ENCODE results near the gene SLC7A7. TPM values are rescaled to one million over a fixed set of nuclear protein-coding genes. Genes with fewer than 3 reads are reported as not detected.
"Not testable (repeated sequence)": the region's sequence is repeated elsewhere in the genome, so short reads cannot be mapped to it uniquely, and the experiment has no call there.

Gene SLC7A7
- total and polyA plus RNA-seq, 2 experiments from 2014 or later: 3.6 to 4.1 TPM

DNA sequence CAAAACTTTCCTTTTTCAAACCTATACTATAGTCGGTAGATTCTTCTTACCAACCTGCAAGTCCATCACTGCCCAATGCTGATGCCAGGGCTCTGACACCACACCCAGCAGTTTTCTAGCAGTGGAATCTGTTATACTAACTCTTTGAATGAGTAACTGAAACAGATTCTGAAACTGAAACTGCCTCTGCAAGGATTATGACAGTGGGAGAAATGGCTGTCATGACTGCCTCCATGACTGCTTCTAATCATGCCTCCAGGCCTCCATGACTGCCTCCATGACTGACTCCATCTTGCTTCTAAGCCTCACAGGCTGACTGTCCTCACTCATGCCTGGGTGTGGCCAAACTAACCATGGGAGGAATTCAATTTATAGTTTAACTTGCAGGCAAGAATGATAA lies 78.2 kb downstream of the SLC7A7 start (continued):
- no peak for TF ChIP-seq EZH2 (IDR thresholded peaks at IDR 0.05; ENCODE audit: low read depth, unreplicated experiment)

- not testable (repeated sequence) for H3K36me3 Mint-ChIP-seq (ENCODE audit: low read depth); ATAC-seq
Measured at GRCh38 chr14:22736384-22736783, 78.9 kb downstream of the SLC7A7 start.

DNA sequence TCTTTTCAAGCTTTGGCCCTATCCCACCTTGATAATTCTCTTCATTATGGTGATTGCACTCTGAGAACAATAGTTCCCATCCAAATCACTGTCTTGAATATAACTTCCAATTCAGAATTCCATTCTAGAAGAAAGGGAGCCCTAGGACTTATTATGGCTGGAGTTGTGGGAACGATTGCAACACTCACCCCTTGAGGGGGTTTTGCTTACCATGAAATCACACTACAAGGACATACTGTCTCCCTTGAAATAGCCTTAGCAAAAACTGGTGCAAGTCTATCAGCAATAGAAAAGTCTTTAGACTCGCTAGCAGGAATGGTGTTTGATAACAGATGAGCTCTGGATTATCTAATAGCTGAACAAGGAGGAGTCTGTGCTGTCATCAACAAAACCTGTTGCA lies 80.1 kb downstream of the SLC7A7 start:
- H3K79me2 ChIP-seq (replicated peaks; ENCODE audit: insufficient read depth): no peaks in the 10 kb centered on the region
- no peaks in the 10 kb centered on the region for H3F3A ChIP-seq (replicated peaks; ENCODE audit: low read depth)
- no peak overlapping the region for H3K27ac Mint-ChIP-seq
- no peaks in the 10 kb centered on the region for H3K36me3 ChIP-seq (ENCODE audit: insufficient read depth)
- ATAC-seq: no peak
- peaks cover 6% of the 10 kb centered on the region; the same call in 2 of the 3 replicates for H3K9me3 Mint-ChIP-seq
- H3K36me3 Mint-ChIP-seq (ENCODE audit: low read depth): no peaks in the 10 kb centered on the region
- H3K4me3 Mint-ChIP-seq: no peak overlapping the region
- no peaks in the 10 kb centered on the region for H3K4me1 ChIP-seq (ENCODE audit: insufficient read depth)
- DNase-seq (ENCODE audit: low spot score): no peak
- no peaks in the 10 kb centered on the region for H3K27me3 ChIP-seq (ENCODE audit: insufficient read depth)
- H3K4me1 Mint-ChIP-seq: no peaks in the 10 kb centered on the region
- no peak overlapping the region for H3K4me2 ChIP-seq
- no peaks in the 10 kb centered on the region for H4K20me1 ChIP-seq (replicated peaks; ENCODE audit: insufficient read depth)
- H3K4me3 ChIP-seq: no peak overlapping the region
- no peak overlapping the region for H2AFZ ChIP-seq
- H3K27ac ChIP-seq (ENCODE audit: low read depth): no peak overlapping the region
- peaks cover 5% of the 10 kb centered on the region for H3K27me3 Mint-ChIP-seq (ENCODE audit: insufficient read depth, low read depth, poor library complexity)
- no peaks in the 10 kb centered on the region for H3K9me2 ChIP-seq (ENCODE audit: insufficient read depth)
- TF ChIP-seq, protein P1, sequence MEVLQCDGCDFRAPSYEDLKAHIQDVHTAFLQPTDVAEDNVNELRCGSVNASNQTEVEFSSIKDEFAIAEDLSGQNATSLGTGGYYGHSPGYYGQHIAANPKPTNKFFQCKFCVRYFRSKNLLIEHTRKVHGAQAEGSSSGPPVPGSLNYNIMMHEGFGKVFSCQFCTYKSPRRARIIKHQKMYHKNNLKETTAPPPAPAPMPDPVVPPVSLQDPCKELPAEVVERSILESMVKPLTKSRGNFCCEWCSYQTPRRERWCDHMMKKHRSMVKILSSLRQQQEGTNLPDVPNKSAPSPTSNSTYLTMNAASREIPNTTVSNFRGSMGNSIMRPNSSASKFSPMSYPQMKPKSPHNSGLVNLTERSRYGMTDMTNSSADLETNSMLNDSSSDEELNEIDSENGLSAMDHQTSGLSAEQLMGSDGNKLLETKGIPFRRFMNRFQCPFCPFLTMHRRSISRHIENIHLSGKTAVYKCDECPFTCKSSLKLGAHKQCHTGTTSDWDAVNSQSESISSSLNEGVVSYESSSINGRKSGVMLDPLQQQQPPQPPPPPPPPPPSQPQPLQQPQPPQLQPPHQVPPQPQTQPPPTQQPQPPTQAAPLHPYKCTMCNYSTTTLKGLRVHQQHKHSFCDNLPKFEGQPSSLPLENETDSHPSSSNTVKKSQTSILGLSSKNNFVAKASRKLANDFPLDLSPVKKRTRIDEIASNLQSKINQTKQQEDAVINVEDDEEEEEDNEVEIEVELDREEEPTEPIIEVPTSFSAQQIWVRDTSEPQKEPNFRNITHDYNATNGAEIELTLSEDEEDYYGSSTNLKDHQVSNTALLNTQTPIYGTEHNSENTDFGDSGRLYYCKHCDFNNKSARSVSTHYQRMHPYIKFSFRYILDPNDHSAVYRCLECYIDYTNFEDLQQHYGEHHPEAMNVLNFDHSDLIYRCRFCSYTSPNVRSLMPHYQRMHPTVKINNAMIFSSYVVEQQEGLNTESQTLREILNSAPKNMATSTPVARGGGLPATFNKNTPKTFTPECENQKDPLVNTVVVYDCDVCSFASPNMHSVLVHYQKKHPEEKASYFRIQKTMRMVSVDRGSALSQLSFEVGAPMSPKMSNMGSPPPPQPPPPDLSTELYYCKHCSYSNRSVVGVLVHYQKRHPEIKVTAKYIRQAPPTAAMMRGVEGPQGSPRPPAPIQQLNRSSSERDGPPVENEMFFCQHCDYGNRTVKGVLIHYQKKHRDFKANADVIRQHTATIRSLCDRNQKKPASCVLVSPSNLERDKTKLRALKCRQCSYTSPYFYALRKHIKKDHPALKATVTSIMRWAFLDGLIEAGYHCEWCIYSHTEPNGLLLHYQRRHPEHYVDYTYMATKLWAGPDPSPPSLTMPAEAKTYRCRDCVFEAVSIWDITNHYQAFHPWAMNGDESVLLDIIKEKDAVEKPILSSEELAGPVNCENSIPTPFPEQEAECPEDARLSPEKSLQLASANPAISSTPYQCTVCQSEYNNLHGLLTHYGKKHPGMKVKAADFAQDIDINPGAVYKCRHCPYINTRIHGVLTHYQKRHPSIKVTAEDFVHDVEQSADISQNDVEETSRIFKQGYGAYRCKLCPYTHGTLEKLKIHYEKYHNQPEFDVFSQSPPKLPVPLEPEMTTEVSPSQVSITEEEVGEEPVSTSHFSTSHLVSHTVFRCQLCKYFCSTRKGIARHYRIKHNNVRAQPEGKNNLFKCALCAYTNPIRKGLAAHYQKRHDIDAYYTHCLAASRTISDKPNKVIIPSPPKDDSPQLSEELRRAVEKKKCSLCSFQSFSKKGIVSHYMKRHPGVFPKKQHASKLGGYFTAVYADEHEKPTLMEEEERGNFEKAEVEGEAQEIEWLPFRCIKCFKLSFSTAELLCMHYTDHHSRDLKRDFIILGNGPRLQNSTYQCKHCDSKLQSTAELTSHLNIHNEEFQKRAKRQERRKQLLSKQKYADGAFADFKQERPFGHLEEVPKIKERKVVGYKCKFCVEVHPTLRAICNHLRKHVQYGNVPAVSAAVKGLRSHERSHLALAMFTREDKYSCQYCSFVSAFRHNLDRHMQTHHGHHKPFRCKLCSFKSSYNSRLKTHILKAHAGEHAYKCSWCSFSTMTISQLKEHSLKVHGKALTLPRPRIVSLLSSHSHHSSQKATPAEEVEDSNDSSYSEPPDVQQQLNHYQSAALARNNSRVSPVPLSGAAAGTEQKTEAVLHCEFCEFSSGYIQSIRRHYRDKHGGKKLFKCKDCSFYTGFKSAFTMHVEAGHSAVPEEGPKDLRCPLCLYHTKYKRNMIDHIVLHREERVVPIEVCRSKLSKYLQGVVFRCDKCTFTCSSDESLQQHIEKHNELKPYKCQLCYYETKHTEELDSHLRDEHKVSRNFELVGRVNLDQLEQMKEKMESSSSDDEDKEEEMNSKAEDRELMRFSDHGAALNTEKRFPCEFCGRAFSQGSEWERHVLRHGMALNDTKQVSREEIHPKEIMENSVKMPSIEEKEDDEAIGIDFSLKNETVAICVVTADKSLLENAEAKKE (CRISPR knock-in tag; IDR thresholded peaks at IDR 0.05): no peak
- TF ChIP-seq ZNF331 (CRISPR knock-in tag; IDR thresholded peaks at IDR 0.05; ENCODE audit: low read depth) (no peak), REST (IDR thresholded peaks at IDR 0.05; ENCODE audit: unreplicated experiment) (no peak), EZH2phosphoT487 (IDR thresholded peaks at IDR 0.05; ENCODE audit: unreplicated experiment) (no peak), STAT1 (IDR thresholded peaks at IDR 0.05; ENCODE audit: unreplicated experiment) (no peak), EZH2 (IDR thresholded peaks at IDR 0.05; ENCODE audit: low read depth, unreplicated experiment) (no peak), CTCF (conservative IDR thresholded peaks at IDR 0.05; ENCODE audit: low read depth in 2 of 2) (no peak), NANOG (IDR thresholded peaks at IDR 0.05; ENCODE audit: borderline replicate concordance) (no peak)

More at GRCh38 chr14:22736384-22736783, 78.9 kb downstream of the SLC7A7 start:
- not testable (repeated sequence) for H3K9me2 ChIP-seq (ENCODE audit: insufficient read depth); H3K4me1 Mint-ChIP-seq; H3K9me3 Mint-ChIP-seq; H3K27ac ChIP-seq (ENCODE audit: low read depth); H3F3A ChIP-seq (replicated peaks; ENCODE audit: low read depth); DNase-seq (ENCODE audit: low spot score); H3K4me1 ChIP-seq (ENCODE audit: insufficient read depth); H3K36me3 ChIP-seq (ENCODE audit: insufficient read depth); H3K79me2 ChIP-seq (replicated peaks; ENCODE audit: insufficient read depth); H2AFZ ChIP-seq; H4K20me1 ChIP-seq (replicated peaks; ENCODE audit: insufficient read depth); H3K4me3 Mint-ChIP-seq; H3K4me2 ChIP-seq; H3K27me3 ChIP-seq (ENCODE audit: insufficient read depth); H3K4me3 ChIP-seq; H3K27ac Mint-ChIP-seq; H3K27me3 Mint-ChIP-seq (ENCODE audit: insufficient read depth, low read depth, poor library complexity)
